ENCODE measurements around the gene PTK6.

The PTK6 gene

GRCh38 chr20:63478346-63479302 is 58.6 kb downstream of the PTK6 start:
- Mint-ChIP-seq H3K27me3 (ENCODE audit: low read depth) (peaks cover 70% of the 10 kb centered on the region), H3K9me3 (peaks cover 2% of the 10 kb centered on the region), H3K27ac (no peak overlapping the region), H3K4me3 (no peak overlapping the region), H3K4me1 (peaks cover 5% of the 10 kb centered on the region), H3K36me3 (ENCODE audit: low read depth) (no peaks in the 10 kb centered on the region)
- TF ChIP-seq CTCF (IDR thresholded peaks at IDR 0.05; ENCODE audit: unreplicated experiment in 3 of 3), result no peak

All from nephron (organoid).